ENCODE data around the gene POU2AF3.
"Not testable (repeated sequence)": the region's sequence is repeated elsewhere in the genome, so short reads cannot be mapped to it uniquely, and the experiment has no call there.

The POU2AF3 gene, protein sequence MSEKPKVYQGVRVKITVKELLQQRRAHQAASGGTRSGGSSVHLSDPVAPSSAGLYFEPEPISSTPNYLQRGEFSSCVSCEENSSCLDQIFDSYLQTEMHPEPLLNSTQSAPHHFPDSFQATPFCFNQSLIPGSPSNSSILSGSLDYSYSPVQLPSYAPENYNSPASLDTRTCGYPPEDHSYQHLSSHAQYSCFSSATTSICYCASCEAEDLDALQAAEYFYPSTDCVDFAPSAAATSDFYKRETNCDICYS

DNA sequence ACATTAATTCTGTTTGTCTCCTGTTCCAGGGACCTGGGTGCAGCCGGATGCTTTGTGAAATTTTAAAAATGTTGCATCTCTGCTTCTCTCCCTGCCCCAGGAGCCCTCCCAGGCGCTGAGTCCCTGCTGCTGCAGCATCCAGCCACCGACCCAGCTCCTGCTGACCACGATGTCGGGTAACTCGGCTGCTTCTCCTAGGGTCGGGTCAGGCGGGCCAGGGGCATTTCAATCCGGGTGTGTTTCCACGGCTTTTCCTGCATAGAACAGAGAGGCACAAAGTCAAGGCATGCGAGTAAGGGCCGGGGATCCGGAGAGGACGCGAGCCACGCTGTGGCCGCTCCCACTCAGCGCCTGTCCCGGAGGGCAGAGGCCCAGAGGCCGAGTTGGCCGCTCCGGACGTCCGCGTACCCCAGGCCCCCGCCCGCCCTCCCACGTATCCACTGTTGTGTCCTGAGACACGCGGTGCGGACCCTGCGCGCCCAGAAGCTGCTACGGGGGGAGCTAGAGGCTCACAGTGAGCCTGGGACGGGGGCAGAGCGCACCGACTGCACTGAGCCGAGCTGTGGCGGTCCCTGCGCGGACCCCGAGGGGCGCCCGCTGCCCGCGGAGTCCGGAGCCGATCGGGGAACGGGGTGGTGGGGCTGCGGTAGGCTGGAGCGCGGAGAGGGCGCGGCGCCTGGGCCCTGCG lies at the start of gene POU2AF3:
Gene POU2AF3 (plus strand): TSS at position 134 of the 688 bp plus-strand sequence. CDS start 36 bp downstream, at position 170.
- DNase-seq: peak in 1 of 2 experiments; percentile 95

DNA sequence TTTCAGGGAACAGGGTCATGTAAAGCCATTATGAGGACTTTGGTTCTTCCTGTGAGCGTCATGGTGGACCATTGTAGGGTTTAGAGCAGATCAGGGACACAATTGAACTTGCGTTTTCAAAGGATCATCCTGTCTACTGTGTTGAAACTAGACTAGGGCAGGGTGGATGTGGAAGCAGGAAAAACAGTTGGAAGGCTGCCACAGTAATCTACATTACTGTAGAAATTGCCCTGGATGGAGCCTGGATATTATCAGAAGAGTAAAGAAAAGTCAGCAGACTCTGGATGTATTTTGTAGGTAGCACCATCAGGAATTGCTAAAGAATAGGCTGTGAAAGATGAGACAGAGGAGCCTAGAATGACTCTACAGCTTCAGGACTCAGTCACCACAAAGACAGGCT lies 47.4 kb upstream of the POU2AF3 start:
- no peak for DNase-seq

DNA sequence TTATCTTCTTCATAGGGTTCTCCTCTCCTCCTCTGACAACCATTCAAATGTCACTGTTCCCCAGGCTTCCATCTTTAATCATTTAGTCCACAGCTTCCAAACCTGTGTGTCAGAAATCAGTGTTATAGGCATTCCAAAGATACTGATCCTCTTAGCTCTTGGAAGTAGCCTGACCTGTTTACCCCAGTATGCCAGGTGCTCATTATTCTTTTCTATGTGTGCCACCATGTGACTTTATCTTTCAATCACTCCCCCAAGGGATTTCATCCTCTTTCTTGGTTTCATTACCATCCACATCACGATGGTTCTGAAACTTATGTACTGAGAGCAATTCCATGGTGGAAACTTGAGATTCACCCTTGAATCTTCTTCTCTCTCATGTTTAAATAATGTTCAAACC lies 45.2 kb upstream of the POU2AF3 start:
- DNase-seq: peak; percentile 71 to 82

DNA sequence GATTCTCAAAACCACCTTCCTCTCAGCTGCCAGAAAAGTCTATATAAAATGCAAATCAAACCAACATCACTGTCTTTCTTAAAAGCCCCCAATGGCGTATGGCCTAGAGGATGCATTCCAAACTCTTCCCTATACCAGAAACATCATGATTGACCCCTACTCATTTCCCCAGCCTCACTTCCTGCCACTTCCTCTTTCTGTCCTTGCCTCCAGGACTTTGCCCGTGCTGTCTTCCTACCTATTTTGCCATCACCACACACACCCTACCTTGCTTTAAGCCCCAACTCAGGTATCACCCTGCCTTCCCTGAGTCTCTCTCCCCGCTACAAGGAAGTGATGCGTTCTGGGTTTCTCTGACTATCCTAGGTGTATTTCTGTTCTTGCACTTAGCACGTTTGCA lies 44.7 kb upstream of the POU2AF3 start:
- no peak for DNase-seq

DNA sequence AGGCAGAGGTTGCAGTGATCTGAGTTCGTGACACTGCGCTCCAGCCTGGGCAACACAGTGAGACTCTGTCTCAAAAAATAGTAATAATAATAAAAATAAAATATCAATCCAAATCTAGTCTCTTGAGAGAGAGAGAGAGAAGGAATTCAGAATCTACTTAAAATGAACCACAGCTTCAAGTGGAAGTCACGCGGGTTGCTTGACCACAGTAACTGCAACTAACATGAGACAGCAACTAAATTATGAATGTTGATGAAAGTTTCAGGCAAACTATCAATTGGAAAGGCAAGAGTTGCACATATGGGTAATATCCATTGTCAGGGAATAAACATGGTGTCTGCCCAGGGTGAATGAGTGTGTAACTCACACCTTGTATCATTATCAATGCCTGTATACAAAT lies 40.3 kb upstream of the POU2AF3 start:
- no peak for DNase-seq

DNA sequence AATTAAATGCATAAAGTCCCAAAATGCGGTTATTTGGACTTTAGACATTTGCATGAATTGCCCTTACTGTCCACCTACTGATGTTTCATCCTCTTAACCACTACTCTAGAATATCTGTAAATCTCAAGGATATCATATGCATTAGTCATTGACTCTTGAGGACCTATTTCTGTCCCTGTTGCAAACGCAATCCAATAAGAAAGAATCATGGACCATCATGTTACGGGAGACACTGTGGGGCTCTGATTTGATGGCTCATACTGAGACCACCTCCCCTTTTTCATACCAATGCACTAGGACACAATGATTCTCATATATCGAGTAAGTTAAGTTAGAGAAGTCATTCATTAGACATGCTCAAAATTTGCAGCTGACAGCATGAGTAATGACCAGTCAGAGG lies 38.5 kb upstream of the POU2AF3 start:
- no peak for DNase-seq

DNA sequence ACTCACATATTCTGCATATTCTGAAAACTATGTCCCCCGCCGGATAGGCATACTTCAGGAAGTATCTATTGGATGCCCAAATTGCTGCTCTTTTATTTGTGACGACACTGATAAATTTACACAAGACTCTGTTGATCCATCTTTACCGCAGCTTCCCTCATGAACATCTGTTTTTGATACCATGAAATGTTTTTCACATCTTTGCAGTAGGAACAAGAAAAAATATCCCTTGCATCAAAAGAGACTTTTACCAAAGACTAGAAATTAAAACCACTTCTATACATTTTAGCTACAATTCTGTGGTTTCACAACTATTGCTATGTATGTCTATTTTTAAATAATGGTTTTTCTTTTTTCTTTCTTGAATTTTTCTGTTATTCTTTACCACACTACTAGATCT lies 37.5 kb upstream of the POU2AF3 start:
- DNase-seq: no peak

DNA sequence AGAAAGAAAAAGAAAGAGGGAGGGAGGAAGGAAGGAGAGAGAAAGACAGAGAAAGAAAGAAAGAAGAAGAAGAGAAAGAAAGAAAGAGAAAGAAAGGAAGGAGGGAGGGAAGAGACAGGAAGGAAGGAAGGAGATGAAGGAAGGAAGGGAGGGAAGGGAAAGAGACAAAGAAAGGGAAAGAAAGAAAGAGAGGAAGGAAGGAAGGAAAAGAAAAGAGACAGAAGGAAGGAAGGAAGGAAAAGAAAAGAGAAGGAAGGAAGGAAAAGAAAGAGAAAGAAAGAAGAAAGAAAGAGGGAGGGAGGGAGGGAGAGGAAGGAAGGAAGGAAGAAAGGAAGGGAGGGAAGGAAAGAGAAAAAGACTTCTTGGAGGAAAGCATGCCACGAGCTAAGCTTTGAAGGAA lies 33.7 kb upstream of the POU2AF3 start:
- DNase-seq: no peak

DNA sequence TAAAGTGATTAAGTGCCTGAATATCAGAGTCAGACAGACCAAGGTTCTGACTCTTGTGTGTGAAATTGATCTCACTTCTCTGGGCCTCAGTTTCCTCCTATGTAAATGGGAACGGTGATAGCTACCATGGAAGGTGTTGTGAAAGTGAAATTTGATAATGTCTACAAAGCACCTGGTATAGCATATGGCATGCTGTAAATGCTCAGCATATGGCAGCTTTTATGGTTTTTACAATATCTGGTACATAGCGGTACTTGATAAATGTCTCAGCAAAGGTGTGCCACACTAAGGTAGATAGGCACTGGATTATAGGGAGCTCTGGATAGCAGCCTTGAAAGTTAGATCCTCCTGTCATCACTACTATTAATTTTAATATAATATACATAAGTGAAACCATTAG lies 32.9 kb upstream of the POU2AF3 start:
- no peak for DNase-seq

DNA sequence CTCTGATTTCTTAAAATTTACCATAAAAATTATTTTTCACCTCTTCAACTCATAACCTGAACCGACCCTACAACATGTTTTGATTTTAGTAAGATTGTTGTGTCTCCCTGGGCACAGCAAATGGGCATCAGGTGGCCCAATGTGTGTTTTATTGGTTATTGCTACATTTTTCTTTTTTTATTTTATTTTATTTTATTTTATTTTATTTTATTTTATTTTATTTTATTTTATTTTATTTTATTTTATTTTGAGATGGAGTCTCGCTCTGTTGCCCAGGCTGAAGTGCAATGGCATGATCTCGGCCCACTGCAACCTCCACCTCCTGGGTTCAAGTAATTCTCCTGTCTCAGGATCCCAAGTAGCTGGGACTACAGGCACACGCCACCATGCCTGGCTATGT lies 30.0 kb upstream of the POU2AF3 start:
- not testable (repeated sequence) for DNase-seq

DNA sequence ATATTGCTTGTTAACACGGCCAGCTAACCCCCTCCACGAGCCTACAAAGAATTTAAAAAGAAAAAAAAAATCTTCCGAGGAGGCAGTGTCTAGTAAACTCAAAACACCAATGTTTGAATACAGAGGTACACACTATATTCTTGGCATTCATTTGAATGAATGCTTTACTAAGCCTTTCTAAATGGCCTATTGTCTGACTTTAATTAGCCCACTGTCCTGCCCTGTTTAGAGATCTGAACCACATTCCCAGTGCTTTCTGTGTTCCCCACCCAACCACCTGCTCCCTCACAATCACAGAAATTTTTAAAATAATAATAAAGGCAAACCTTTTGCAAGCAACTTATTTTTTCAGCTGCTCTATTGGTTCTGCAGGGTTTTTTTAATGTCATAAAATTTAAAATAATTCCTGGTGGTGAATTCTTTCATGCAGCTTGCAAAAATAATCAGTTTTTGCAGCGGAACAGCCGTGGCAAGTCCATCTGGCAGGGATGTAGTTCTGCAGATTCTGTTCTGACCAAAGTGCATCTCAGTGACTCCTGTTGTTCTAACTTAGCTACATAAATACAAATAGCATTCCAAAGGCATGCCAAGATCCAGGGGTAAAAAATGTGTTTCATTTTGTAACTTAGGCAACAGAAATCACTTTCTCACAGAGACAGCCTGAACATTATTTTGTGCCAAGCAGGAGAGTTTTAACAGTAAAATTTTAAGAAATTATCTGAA lies 29.0 kb upstream of the POU2AF3 start:
- DNase-seq: peak; percentile 95 to 96

DNA sequence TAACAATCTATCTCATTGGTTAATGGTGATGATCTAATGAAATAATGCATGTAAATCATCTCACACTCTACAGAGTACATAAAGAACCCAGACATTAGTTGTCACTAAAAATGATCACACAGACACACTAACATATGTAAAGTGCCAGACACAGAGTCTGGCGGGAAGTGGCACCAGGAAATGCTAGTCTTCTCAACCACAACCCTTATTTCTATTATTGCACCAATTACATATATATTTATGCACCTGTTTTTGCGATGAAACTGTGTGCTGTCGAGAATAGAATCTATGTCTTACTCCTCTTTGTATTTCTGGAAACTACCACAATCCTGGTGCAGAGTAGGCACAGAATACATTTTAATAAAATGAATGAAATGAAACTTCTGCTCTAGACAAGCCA lies 25.9 kb upstream of the POU2AF3 start:
- peak; percentile 57 to 62 for DNase-seq

DNA sequence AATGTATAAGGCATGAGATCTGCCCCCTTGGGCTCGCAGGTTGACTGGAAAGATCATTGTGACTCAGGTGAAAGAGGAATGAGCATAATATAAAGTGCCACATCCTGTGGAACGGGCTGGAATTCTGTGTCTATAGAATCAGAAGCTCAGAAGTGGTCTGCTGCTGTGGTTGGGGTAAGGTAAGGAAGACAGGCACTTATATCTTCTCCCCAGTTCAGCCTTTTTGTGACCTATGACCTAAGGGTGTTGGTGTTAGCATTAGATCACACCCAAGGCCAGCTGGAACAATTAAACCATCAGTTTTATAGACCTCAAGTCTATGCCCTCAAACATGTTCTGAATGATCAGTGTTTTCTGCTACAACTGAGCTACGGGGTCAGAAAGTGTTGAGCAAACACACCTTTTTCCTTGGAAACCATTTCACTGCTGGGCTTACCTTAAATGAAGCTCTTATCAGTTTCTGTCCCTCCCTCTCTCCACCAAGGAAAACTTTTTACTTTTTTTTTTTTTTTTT lies 15.7 kb upstream of the POU2AF3 start:
- DNase-seq: no peak

DNA sequence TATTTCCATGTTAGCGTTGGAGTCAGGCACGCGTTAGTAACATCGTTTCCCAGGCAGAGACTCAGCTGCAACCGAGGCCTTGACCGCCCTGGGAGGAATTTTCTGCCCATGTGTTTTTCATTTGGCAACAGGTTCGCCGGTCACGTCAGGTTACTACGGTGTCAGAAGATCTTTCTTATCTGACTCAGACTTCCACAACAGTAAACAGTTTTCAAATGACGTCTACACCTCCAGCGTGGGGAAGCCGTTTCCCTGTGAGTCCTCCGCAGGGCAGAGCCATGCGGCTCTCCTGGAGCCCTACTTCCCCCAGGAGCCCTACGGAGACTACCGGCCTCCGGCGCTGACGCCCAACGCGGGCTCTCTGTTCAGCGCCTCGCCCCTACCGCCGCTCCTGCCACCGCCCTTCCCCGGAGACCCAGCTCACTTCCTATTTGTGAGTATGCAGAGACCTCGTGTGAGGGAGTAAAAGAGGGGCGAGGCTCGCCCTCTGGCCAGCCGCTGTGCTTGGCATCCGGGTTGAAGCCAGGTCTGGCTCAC lies 14.3 kb upstream of the POU2AF3 start:
- DNase-seq: no peak

DNA sequence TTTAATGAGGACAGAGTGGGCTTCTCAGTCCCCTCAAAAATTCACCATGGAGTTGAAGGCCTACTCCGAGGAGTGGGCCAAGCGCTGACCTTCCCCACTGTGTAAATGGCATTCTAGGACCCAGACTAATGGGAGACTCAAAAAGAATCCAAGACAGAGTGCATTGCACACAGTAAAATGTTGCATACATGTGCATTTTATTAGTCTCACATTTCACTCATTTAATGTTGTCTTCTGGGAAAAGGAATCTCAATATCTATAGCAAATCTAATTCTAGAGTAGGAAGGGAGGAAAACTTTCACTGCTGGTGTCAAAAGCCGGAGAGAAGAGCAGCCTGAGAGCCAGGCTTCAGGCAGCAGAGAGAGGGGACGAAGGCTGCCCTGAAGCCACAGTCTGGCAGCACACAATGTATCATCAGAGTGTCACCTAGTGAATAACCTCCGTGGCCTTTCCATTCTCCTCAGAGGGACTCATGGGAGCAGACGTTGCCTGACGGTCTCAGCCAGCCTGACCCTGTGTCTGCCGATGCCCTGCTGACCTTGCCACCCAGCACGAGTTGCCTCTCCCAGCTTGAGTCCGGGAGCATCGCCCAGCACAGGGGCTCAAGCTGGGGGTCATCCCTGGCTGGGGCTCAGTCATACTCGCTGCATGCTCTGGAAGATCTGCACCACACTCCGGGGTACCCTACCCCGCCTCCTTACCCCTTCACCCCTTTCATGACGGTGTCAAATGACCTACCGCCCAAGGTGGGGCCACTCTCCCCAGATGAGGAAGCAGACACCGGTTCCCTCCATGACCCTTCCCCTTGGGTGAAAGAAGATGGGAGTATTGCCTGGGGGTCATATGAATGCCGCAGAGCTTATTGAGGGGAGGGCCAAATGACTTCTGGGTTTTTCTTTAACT lies 12.9 kb upstream of the POU2AF3 start:
- no peak for DNase-seq

DNA sequence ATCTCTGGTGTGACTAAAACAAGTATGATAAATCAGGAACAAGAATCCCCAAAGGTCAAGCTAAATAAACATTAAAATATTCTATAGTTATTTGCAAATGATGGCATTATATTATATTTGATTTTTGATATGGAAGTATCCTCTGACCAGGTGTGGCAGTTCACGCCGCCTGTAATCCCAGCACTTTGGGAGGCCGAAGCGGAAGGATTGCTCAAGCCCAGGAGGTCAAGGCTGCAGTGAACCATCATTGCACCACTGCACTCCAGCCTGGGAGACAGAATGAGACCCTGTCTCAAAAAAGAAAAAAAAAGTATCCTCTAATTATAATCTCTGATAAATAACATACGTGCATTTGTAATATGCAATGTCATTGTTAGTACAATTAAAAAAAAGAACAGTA lies 6.6 kb upstream of the POU2AF3 start:
- no peak for DNase-seq

DNA sequence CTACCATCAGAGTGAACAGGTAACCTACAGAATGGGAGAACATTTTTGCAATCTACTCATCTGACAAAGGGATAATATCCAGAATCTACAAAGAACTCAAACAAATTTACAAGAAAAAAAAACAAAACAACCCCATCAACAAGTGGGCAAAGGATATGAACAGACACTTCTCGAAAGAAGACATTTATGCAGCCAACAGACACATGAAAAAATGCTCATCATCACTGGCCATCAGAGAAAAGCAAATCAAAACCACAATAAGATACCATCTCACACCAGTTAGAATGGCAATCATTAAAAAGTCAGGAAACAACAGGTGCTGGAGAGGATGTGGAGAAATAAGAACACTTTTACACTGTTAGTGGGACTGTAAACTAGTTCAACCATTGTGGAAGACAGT lies 5.9 kb upstream of the POU2AF3 start:
- not testable (repeated sequence) for DNase-seq

DNA sequence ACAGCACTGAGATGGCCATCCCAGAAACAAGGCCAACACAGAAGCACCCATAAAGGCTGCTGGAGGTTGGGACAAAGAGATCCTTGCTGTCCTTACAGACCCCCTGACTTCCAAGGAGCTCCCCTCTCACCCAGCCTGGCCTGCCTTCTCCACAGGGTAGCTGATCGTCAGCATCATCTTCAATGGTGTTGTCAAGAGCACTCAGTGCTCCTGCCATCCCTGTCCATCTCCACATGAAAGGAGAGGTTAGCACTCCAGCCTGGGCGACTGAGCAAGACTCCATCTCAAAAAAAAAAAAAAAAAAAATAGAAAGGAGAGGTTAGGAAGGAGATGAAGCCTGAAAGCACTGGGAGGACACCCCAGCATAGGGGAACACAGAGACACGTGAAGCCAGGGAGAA lies 2.1 kb upstream of the POU2AF3 start:
- no peak for DNase-seq

DNA sequence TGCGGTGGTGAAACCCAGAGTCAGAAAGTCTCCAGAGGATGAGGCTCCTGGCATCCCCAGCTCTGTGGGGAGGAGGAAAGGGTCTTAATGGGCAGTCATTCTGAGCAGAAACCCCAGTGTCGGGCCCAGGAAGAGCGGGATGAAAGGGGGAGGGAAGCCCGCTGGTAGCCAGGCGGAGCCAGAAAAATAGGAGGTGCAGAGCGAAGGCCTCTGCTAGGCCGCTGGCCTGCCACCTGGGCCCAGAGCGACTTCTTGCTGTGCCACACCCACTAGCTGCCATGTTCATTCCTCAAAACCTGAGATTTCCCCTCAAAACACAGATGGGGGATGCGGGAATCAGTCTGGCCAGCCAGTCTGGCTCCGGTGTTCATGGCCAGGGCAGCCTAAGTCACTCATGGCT lies 650 bp upstream of the POU2AF3 start:
- peak; percentile 33 to 62 for DNase-seq

DNA sequence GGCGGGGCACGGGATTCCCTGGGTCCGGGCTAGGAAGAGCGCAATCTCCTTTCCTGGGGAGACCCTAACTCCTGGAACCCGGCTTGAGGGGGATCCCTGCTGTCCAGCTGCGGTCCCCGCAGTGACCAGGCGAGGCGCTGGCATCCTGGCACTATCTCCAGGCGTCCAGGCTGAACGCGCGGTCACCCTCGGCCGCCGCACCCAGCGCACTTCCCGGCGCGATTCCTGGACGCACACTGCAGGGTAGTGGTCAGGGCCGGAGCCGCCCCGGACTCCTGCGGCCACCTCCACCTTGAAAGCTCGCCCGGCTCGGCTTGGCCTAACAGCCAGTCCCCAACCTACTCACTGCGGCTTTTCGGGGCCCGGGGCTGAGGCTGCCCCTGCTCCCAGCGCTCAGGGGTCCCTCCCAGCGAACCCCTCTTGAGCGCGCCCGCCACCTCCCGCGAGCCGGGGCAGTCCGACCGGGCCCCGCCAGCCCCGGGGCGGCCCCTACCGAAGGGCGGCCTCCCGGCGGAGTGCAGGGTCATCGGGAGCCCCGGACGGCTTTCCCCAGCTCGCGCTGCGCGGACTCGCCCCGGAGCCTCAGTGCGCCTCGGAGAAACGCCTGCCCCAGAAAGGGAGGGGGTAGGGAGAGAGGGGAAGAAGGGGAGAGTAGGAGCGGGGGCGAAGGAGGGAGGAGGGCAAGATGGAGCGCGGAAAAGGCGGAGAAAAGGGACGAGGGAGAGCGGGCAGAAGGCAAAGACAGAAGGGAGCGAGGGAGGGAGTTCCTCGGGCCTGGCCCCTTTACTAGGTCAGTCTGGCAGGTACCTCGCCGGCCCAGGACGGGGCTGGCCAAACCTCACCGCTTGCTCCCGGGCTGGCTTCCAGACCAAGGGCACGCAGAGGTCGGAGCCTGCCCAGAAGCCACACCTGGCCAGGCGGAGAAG lies 1.0 kb downstream of the POU2AF3 start:
- DNase-seq: peak; percentile 59 to 95

DNA sequence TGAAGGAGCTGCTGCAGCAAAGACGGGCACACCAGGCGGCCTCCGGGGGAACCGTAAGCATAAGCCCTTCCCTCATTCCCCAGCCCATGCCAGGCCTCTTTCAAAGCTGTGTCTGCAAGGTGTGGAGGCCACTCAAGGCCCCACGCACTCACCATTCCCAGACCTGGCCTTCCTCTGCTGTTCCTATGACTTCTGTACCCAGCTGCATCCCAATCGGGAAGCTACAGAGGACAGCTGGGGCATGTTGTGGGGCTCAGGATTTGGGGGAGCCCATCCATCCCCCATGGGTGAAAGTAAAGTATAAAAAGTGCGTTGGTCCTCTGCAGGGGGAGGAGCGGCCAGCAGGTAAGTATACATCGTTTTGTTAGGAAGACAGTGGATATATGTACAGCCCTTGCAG lies 2.2 kb downstream of the POU2AF3 start:
- peak in 1 of 2 experiments; percentile 44 for DNase-seq

Data from NCI-H526 (cell line).